ENCODE data around the gene RBM34.
A peak's percentile ranks its signal among the peaks of the same experiment; 100 is the strongest.
"Not testable (repeated sequence)": the region's sequence is repeated elsewhere in the genome, so short reads cannot be mapped to it uniquely, and the experiment has no call there.

Gene RBM34

DNA sequence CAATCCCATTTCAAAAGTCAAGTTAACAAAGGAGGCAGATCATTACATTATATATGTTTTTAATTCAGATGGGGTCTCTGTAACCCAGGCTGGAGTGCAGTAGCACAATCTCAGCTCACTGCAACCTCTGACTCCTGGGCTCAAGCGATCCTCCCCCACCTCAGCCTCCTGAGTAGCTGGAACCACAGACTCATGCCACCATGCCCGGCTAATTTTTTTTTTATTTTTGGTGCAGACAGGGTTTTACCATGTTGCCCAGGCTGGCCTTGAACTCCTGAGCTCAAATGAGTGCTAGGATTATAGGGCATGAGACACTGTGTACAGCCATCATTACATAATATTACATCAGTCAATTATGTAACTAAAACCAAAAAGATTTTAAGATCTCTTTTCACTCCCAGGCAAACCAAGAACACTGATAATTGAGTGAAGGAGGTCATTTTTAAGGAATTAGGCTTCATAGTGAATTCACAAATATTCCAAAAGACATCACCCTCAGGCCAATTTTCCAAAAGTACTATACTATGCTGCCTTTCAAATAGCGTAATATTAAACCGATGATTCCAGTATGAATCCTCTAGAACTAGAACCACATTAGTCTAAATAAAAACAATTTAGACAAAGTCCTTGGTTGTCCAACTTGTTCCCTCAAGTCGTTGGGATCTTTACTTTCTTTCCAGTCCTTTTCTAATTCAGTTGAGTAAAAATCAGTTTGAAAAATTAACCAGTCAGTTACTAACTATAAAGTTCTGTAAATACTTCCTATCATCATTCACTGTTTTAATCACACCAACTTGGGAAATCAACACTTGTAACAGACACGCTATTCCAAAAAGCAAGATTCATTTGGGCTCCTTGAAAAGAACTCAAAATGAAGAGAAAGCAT is 48.5 kb downstream of the RBM34 start:
- DNase-seq (ENCODE audit: low spot score): no peak

DNA sequence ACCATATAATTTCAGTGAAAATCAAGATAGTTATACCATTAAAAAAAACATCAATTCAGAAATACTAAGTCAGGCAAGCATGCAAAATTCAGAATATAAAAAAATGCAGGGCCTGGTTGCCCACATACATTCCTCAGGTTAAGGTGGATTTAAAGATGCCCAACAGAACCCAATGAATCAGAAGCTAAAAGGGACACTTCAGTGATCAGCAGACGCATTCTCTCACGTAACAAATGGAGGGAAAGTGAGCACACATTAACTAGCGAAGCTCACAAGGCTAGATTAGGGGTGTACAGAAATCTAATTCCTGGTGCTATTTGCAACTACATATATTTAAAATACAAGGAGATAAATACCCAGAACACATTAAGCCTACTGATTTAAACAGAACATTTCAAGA is 49.9 kb downstream of the RBM34 start:
- no peak for DNase-seq (ENCODE audit: low spot score)

DNA sequence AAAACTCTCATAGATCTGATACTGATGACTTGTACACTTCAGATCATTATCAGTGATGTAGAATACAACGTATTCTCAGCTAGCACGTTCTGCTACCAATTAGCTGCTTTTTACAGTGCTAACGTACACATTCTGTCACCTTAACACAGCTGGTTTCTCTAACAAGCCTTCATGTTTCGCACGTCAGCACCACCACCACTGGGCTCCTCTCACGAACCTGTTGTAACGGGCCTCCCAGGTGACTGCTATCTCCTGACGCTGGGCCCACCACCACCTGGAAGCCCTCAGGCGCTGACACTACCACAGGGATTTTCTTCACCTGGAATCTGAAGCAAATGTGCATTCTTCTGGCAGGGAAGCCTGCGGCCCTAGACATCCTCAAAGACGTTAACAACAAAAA is 52.2 kb downstream of the RBM34 start:
- no peak for DNase-seq (ENCODE audit: low spot score)

DNA sequence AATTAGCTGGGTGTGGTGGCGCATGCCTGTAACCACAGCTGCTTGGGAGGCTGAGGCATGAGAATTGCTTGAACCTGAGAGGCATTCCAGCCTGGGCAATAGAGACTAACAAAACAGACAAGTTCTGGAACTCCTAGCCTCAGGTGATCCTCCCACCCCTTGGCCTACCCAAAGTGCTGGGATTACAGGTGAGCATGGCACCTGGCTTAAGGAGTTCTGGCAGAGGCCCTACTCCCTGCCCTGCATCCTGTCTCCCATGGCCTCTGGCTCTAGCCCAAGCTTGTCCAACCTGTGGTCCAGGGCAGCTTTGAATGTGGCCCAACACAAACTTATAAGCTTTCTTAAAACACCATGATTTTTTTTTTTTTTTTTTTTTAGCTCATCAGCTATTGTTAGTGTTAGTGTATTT is 52.9 kb downstream of the RBM34 start:
- no peak for DNase-seq (ENCODE audit: low spot score)

DNA sequence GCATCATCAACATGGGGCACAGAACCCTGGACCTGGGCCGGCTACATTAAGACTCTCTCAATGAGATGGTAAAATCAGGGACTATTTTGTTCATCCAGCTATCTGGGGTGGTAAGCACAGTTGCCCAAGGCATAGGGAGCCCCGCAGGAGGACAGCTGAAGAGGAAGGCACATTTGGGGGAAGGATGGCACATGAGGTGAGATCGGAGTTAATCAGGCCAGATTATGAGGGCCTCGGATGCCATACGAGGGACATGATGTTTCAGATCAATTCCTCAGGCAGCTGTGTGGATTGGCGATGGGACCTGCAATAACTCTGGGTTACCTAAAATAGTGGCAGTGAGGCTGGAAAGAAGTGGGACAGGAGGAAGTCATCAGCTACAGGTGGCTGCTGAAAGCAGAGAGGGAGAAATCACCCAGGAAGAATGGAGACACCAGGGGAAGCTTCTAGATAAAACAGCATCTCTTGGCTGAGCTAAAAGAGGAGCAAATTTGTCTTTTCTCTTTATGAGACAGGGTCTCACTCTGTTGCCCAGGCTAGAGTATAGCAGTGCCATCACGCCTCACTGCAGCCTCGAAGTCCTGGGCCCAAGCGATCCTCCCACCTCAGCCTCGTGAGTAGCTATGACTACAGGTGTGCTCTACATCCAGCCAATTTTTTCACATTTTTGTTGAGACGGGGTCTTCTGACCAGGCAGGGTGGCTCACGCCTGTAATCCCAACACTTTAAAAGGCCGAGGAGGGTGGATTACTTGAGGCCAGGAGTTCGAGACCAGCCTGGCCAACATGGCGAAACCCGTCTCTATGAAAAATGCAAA is 53.5 kb downstream of the RBM34 start:
- DNase-seq (ENCODE audit: low spot score): no peak

DNA sequence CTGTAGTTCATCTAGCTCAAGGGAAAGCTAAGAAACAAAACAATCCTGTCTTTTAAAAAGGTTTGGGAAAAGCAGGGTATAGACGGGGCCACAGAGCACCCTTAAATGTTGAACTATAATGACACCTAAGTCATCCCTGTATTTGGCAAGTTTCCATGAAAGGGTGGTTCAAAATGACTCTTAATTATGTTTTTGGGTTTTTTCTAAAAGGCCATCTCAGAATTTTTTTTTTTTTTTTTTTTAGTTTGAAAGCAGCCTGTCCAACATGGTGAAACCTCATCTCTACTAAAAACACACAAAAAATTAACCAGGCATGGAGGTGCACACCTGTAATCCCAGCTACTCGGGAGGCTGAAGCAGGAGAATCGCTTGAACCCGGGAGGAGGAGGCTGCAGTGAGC is 54.6 kb downstream of the RBM34 start:
- DNase-seq (ENCODE audit: low spot score): no peak

DNA sequence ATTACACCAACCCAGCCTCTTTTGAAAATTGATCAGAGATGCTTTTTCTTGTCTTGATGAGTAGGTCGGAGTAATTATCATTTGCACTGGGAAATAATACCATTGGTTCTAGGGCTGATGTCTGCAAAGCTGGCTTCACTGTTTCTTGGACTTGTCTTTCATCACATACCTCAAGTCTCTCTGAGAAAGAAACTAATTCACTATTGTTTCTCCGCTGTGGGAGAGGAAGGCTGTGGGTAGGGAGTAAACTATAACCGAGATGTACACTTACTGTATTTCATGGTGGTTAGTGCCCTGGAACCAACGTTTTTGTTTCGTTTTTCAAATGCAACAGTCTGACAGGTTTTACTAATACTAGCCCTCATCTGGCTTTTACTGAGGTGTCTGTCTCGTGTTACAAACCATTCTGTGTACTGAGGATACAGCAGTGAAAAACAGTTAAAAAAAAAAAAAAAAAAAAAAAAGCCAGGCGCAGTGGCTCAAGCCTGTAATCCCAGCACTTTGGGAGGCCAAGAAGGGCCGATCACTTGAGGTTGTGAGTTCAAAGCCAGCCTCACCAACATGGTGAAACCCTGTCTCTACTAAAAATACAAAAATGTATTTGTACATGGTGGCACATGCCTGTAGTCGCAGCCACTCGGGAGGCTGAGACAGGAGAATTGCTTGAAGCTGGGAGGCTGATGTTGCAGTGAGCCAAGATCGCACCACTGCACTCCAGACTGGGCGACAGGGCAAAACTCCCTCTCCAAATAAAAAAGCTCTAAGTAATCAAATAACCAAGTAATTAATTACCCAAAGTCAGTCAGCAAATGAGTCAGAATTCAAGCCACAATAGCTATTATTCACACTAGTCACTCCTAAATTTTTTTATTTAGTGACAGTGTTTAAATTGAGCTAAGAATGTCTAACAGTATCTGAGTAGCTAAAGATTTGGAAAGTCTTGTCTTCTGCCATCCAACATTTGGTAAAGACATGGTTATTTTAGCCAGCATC is 55.7 kb downstream of the RBM34 start:
- peak; percentile 58 for DNase-seq (ENCODE audit: low spot score)

DNA sequence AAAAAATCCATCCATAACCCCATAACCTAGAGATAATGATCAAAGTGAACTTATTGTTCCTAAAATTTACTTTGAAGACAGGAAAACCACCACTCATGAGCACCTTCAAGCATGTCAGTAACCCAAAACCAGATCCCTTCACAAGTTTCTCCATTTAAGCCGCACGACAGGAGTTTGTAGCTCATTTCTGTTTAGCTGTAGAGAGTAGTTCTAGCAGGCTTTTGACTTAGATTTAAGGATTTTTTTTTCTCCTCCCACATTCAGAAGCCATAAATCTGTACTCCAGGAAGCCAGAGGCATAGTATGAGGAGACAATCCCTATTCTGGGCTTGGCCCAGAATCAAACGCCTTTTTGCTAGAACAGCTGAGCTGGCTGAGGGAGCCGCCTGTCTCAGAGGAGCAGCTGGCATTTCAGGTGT is 58.0 kb downstream of the RBM34 start:
- no peak for DNase-seq (ENCODE audit: low spot score)

DNA sequence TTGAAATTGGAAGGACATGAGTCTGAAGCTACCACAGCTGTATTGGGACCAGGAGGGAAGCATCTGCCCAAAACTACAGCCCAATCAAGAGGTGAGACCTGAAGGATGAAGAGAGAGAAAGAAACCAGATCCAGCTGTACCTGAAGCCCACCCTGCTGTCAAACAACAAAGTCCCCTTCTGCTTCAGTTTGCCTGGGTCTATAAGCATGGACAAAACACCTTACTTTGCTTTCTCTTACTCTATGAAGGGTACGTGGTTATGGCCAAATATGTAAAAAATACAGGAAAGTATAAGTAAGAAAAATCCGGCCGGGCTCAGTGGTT is 58.8 kb downstream of the RBM34 start:
- DNase-seq (ENCODE audit: low spot score): no peak

DNA sequence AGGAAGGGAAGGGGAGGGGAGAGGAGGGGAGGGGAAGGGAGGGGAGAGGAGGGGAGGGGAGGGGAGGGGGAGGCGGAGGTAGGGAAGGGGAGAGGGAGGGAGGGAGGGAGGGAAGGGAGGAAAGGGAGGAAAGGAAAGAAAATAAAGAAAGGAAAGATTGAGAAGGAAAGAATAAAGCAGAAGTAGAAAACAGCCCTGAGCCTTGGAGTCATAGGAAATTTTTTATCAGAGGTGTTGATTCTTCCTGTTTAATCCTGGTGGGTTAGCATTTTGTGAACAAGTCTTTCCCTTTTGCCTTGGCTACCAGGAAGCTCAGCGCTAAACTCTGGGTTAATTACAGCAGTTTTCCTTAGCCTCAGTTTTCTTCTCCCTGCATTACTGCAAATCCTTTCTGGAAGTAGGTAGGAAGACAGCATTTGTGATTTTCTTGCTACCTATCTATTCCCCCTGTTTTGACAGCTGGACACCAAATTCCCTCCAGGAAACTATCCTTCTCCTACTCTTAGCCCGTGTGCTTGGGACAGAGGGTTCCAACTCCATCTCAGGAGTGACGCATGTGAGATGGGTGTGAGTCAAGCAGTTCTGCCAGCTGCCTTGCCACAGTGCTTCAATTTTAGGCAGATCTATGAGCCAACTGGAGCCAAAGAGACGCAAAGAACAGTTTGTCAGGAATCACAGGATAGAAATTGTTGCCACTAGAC is 59.3 kb downstream of the RBM34 start:
- no peak for DNase-seq (ENCODE audit: low spot score)

DNA sequence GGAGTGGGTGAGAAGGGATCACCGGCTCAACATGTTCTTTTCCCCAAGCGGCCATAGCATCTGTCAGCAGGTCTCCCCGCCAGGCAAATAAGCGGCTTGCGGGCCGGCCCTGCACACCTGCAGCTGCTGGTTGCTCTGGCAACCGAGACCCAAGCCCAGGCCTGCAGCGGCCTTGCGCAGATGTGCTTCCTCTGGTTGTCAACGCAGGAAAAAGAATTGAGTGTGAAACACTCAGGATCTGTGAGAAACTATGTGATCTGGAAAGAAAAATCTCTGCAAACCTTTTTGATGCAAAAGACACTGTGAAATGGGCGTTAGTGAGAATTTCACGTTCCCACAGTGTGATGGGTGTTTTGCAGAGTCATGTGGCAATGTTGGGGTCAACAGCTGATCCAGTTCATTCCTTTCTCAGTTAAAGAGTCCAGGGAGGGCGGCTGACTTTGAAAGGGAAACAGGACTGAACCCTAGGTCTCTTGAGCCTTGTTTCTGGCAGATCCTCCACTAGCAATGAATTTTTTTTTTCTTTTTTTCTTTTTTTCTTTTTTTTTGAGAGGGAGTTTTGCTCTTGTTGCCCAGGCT is 60.8 kb downstream of the RBM34 start:
- no peak for DNase-seq (ENCODE audit: low spot score)

DNA sequence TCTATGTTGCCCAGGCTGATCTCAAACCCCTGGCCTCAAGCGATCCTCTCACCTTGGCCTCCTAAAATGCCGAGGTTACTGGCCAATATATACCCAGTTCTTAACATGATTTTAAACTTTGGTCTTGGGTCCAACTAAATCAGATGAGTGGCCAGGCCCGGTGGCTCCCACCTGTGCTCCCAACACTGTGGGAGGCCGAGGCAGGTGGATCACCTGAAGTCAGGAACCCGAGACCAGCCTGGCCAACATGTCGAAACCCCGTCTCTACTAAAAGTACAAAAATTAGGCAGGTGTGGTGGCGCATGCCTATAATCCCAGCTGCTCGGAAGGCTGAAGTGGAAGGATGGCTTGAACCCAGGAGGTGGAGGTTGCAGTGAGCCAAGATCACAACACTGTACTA is 62.1 kb downstream of the RBM34 start:
- DNase-seq (ENCODE audit: low spot score): no peak

DNA sequence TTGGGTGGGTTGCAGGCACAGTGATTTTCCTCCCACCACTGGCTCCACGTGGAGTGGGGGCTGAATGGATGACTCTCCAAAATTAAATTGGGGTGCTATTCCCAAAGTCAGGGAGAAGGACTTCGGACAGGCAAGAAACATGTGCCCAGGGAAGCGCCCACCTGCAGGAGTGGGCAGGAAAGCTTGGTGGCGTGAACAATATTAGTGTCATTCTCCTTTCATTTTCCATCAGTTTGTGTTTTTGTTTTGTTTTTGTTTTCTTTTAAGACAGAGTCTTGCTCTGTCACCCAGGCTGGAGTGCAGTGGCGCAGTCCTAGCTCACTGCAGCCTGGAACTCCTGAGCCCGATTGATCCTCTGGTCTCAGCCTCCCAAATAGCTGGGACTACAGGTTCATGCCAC is 62.5 kb downstream of the RBM34 start:
- no peak for DNase-seq (ENCODE audit: low spot score)

DNA sequence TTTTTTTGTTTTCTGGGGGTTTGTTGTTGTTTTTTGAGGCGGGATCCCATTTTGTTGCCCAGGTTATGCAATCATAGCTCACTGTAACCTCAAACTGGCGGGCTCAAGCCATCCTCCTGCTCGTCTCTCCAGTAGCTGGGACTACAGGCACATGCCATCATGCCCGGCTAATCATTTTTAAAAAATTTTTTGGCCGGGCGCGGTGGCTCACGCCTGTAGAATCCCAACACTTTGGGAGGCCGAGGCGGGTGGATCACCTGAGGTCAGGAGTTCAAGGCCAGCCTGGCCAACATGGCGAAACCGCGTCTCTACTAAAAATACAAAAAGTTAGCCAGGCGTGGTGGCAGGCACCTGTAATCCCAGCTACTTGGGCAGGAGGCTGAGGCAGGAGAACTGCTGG is 63.5 kb downstream of the RBM34 start:
- not testable (repeated sequence) for DNase-seq (ENCODE audit: low spot score)

DNA sequence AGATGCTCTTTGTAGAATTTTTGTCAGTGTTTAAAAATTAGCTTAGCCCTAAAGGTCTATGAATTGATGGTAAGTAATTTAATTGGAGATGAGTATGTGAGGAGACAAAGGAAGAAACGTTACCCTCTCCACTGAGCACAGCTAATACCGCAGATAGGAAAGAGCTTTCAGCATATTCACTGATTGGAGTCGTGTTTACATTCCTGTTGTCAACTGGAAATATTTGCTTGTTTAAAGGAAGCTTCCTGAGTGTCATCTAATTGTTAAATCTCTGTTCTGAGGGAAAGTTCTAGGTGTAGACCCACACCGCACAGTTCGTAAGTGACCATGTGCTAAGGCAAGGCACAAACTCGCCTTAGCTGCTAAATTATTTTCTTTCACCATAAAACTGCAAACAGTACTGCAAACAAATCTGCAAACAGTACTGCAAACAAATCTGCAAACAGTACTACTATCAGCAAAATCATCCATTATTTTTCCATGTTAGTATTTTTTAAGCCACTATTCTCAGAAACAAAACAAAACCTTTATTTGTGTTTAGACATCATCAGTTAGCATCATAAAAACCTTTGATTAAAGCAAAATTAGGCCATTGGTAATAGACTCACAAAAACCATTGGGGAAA is 65.0 kb downstream of the RBM34 start:
- no peak for DNase-seq (ENCODE audit: low spot score)

DNA sequence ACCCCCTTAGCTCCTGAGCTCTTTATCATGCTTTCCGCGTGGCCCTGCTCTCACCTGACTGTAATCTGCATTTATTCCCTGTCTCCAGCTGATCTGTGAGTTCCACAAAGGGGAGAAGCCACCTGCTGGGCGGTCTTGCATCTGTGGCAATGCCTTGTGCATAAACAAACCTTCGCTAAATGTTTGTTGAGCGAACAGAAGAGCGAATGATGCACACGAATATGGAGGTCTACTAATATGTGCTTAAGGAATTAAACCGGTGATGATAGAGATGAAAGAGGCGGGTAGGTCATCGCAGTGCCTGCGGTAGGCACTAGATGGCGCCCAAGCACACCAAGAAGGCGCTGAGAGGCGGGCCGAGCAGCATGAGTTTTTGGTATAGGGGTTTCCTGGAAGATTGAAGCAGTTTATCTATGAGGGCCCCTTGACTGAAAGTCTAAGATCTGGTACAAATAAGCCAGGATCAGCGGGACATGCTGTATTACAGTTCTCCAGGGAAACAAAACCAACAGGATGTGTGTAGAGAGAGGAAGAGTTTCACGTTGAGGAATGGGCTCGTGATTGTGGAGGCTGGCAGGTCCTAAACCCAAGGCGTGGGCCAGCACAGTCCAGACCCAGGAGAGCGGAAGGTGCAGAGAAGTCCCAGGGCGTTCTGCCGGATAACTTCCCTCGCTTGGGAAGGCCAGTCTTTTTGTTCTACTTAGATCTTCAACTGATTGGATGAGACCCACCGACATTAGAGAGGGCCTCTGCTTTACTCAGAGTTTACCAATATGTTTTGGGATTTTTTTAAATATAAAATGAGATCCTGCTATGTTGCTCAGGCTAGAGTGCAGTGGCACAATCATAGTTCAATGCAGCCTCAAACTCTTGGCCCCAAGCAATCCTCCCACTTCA is 67.1 kb downstream of the RBM34 start:
- peak; percentile 83 for DNase-seq (ENCODE audit: low spot score)

DNA sequence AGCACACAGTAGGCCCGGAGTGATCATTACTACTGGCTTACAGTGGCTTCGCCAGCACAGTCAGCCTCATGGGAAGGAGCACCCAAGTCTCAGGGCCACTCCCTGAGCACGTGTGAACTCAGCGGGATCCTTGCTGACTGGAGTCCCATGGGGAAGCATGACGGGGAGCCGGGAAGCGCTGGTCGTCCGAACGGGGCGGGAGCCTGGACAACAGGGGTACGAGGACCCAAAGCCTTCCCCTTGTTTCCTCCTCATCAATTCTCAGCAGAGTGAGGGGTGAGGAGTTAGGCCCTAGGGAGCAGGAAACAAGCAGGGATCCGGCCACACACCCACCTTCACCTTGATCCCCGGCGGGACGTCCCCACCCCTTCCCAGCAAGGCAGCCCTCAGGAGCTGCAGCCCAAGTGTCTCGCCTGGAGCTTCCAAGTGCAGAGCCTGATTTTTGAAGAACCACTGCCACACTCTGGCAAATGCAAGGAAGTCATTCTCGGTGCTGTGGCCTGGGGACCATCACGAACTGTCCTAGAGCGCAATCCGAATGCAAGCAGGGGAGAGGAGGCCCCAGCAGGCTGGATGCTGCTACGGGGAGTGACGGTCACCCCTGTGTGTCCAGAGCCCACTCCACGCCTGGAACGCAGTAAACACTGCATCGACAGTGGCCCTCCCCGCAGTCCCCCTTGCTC is 67.9 kb downstream of the RBM34 start:
- DNase-seq (ENCODE audit: low spot score): peak; percentile 86

DNA sequence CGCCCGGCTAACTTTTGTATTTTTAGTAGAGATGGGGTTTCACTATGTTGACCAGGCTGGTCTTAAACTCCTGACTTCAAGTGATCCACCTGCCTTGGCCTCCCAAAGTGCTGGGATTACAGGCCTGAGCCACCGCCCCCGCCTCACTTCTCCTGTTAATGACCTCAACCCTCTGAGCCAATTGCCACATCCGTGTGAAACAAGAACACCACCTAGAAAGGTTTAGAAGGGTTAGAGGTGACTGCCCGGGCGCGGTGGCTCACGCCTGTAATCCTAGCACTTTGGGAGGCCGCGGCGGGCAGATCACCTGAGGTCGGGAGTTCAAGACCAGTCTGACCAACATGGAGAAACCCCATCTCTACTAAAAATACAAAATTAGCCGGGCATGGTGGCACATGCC is 68.6 kb downstream of the RBM34 start:
- DNase-seq (ENCODE audit: low spot score): not testable (repeated sequence)

DNA sequence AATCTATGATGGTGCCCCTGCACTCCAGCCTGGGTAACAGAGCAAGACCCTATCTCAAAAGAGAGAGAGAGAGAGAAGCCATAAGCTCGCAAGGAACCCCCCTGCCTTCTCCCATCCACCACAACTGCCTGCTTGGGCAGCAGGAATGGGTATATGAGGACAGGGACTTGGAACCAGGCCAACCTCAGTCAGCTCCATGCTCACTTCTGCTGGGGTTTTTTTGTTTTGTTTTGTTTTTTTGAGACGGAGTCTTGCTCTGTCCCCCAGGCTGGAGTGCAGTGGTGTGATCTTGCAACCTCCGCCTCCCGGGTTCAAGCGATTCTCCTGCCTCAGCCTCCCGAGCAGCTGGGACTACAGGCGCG is 69.0 kb downstream of the RBM34 start:
- not testable (repeated sequence) for DNase-seq (ENCODE audit: low spot score)

All from cerebellar cortex (tissue), 1 donor.